Omental fat pad (tissue), 4 donors: ENCODE data around the gene PRG3. TPM values are rescaled to one million over a fixed set of nuclear protein-coding genes. Genes with fewer than 3 reads are reported as not detected.

ENCODE experiments used
- ATAC-seq: fragments of 150-250 bp; one replicate; pipeline ENCODE4 v1.9.1; 2016; ENCODE audit warnings: mild to moderate bottlenecking, moderate library complexity; ENCODE audit not compliant: low FRiP score
- DNase-seq: peaks from one replicate; pipeline ENCODE4 v3.0.0-alpha.2; 2019; ENCODE audit warnings: low spot score
- CTCF ChIP-seq, 3 donors: fragments of 450-650 bp; IDR thresholded peaks; one replicate each; pipeline ENCODE4 v1.5.1; 2016 to 2017; ENCODE audit warnings: antibody characterized with exemption in 3 of 3, mild to moderate bottlenecking in 3 of 3, moderate library complexity in 2 of 3
- total RNA-seq, 4 donors: library from RNA; depleted of rRNA; stranded (reverse); fragments of >200 nt; gene quantifications; one replicate each; pipeline ENCODE4 v1.1.0, GENCODE V29; 2016

The PRG3 gene
- total RNA-seq, 4 donors from 2014 or later: not detected

- no peak for TF ChIP-seq CTCF (IDR thresholded peaks at IDR 0.05)
- DNase-seq (no peak), ATAC-seq (no peak)
Measured at GRCh38 chr11:57390535-57390934, 9.6 kb upstream of the PRG3 start, which contains the start of gene PRG2. Gene PRG2, minus strand, starts transcription at chr11:57390650. Its CDS starts 706 bp downstream, at chr11:57389944.

- TF ChIP-seq CTCF (IDR thresholded peaks at IDR 0.05): no peak
- ATAC-seq (no peak), DNase-seq (no peak)
Measured at GRCh38 chr11:57387289-57388030, 6.5 kb upstream of the PRG3 start.

GRCh38 chr11:57386178-57386940 lies 5.4 kb upstream of the PRG3 start:
- no peak for TF ChIP-seq CTCF (IDR thresholded peaks at IDR 0.05)
- ATAC-seq (no peak), DNase-seq (no peak)

GRCh38 chr11:57379732-57380131 lies 1.2 kb downstream of the PRG3 start:
- DNase-seq (no peak), ATAC-seq (no peak)
- TF ChIP-seq CTCF (IDR thresholded peaks at IDR 0.05): no peak

GRCh38 chr11:57378186-57378585 lies 2.8 kb downstream of the PRG3 start:
- DNase-seq (no peak), ATAC-seq (no peak)
- TF ChIP-seq CTCF (IDR thresholded peaks at IDR 0.05): no peak

GRCh38 chr11:57377107-57377506 lies 3.8 kb downstream of the PRG3 start:
- TF ChIP-seq CTCF (IDR thresholded peaks at IDR 0.05): no peak
- DNase-seq: no peak

More at GRCh38 chr11:57377107-57377506, 3.8 kb downstream of the PRG3 start:
- no peak for ATAC-seq
